ENCODE data around the gene CDKAL1.

The CDKAL1 gene

GRCh38 chr6:20905377-20905776 is 371.1 kb downstream of the CDKAL1 start:
- Histone ChIP-seq H3K9me3 (ENCODE audit: severe bottlenecking) (no peaks in the 10 kb centered on the region), H3K27me3 (ENCODE audit: insufficient read depth, poor library complexity, severe bottlenecking) (no peaks in the 10 kb centered on the region), H3K4me3 (ENCODE audit: severe bottlenecking) (no peak overlapping the region), H3K27ac (ENCODE audit: poor library complexity, severe bottlenecking) (no peak overlapping the region), H3K4me1 (ENCODE audit: insufficient read depth, poor library complexity, severe bottlenecking) (peaks cover 9% of the 10 kb centered on the region), H3K36me3 (ENCODE audit: low read depth) (no peaks in the 10 kb centered on the region; the same call in 1 of the 2 replicates)
- no peak for DNase-seq (ENCODE audit: low spot score)
- TF ChIP-seq, protein P1, sequence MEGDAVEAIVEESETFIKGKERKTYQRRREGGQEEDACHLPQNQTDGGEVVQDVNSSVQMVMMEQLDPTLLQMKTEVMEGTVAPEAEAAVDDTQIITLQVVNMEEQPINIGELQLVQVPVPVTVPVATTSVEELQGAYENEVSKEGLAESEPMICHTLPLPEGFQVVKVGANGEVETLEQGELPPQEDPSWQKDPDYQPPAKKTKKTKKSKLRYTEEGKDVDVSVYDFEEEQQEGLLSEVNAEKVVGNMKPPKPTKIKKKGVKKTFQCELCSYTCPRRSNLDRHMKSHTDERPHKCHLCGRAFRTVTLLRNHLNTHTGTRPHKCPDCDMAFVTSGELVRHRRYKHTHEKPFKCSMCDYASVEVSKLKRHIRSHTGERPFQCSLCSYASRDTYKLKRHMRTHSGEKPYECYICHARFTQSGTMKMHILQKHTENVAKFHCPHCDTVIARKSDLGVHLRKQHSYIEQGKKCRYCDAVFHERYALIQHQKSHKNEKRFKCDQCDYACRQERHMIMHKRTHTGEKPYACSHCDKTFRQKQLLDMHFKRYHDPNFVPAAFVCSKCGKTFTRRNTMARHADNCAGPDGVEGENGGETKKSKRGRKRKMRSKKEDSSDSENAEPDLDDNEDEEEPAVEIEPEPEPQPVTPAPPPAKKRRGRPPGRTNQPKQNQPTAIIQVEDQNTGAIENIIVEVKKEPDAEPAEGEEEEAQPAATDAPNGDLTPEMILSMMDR (IDR thresholded peaks at IDR 0.05; ENCODE audit: poor library complexity, severe bottlenecking): no peak
- no peak for ATAC-seq (ENCODE audit: low read depth)

DNA sequence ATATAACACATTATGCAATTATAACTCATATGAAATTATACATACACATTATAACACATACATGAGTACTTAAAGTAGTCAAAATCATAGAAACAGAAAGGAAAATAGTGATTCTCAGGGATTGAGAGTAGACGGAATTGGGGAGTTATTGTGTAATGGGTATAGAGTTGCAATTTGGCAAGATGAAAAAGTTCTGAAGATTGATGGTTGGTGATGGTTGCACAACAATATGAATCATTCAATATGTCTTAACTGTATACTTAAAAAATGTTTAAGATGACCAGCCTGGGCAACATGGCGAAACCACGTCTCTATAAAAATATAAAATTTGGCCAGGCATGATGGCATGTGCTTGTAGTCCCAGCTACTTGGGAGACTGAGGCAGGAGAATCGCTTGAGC is 372.7 kb downstream of the CDKAL1 start:
- TF ChIP-seq, protein P1 (IDR thresholded peaks at IDR 0.05; ENCODE audit: poor library complexity, severe bottlenecking): no peak
- Histone ChIP-seq H3K9me3 (ENCODE audit: severe bottlenecking) (no peaks in the 10 kb centered on the region), H3K4me3 (ENCODE audit: severe bottlenecking) (no peak overlapping the region), H3K36me3 (ENCODE audit: low read depth) (no peaks in the 10 kb centered on the region; the same call in 1 of the 2 replicates), H3K27me3 (ENCODE audit: insufficient read depth, poor library complexity, severe bottlenecking) (no peaks in the 10 kb centered on the region), H3K27ac (ENCODE audit: poor library complexity, severe bottlenecking) (peak overlapping the region; percentile 48), H3K4me1 (ENCODE audit: insufficient read depth, poor library complexity, severe bottlenecking) (peaks cover 9% of the 10 kb centered on the region)
- ATAC-seq (ENCODE audit: low read depth): peak; percentile 76
- no peak for DNase-seq (ENCODE audit: low spot score)

GRCh38 chr6:20907486-20908071 is 373.3 kb downstream of the CDKAL1 start:
- DNase-seq (ENCODE audit: low spot score): no peak
- H3K9me3 ChIP-seq (ENCODE audit: severe bottlenecking): no peaks in the 10 kb centered on the region
- H3K36me3 ChIP-seq (ENCODE audit: low read depth): no peaks in the 10 kb centered on the region; the same call in 1 of the 2 replicates
- H3K27me3 ChIP-seq (ENCODE audit: insufficient read depth, poor library complexity, severe bottlenecking): no peaks in the 10 kb centered on the region
- no peak for ATAC-seq (ENCODE audit: low read depth)
- no peak overlapping the region for H3K4me3 ChIP-seq (ENCODE audit: severe bottlenecking)
- peaks cover 9% of the 10 kb centered on the region for H3K4me1 ChIP-seq (ENCODE audit: insufficient read depth, poor library complexity, severe bottlenecking)
- H3K27ac ChIP-seq (ENCODE audit: poor library complexity, severe bottlenecking): peak overlapping the region; percentile 48
- TF ChIP-seq, protein P1 (IDR thresholded peaks at IDR 0.05; ENCODE audit: poor library complexity, severe bottlenecking): no peak

GRCh38 chr6:20909621-20910020 is 375.4 kb downstream of the CDKAL1 start:
- ATAC-seq (ENCODE audit: low read depth) (no peak), DNase-seq (ENCODE audit: low spot score) (no peak)
- Histone ChIP-seq H3K36me3 (ENCODE audit: low read depth) (no peaks in the 10 kb centered on the region; the same call in 1 of the 2 replicates), H3K27me3 (ENCODE audit: insufficient read depth, poor library complexity, severe bottlenecking) (no peaks in the 10 kb centered on the region), H3K4me1 (ENCODE audit: insufficient read depth, poor library complexity, severe bottlenecking) (peaks cover 9% of the 10 kb centered on the region), H3K4me3 (ENCODE audit: severe bottlenecking) (no peak overlapping the region), H3K9me3 (ENCODE audit: severe bottlenecking) (no peaks in the 10 kb centered on the region), H3K27ac (ENCODE audit: poor library complexity, severe bottlenecking) (no peak overlapping the region)
- TF ChIP-seq, protein P1 (IDR thresholded peaks at IDR 0.05; ENCODE audit: poor library complexity, severe bottlenecking): no peak

DNA sequence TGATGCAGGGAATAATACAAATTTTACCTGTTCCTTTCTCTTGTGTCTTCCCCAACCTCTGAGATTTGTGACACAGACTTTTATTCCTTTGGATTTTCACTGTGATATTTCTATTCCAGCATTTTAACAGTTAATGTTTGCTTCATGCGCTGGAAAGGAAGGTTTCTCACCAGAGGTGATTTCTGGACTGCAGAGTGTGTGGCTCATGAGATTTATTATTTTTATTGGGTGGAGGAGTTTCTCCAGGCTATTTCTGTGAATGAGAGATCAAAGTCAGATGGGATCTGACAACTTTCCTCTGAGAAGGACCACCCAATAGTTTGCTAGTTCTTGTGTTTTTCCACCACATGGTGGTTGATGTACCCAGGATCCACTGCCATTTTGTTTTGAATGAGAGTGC is 377.5 kb downstream of the CDKAL1 start:
- H3K4me3 ChIP-seq (ENCODE audit: severe bottlenecking): no peak overlapping the region
- TF ChIP-seq, protein P1 (IDR thresholded peaks at IDR 0.05; ENCODE audit: poor library complexity, severe bottlenecking): no peak
- no peak for DNase-seq (ENCODE audit: low spot score)
- H3K36me3 ChIP-seq (ENCODE audit: low read depth): 0 out of 2 replicates have a peak, but pooled peaks cover 3% of the 10 kb centered on the region
- H3K9me3 ChIP-seq (ENCODE audit: severe bottlenecking): no peaks in the 10 kb centered on the region
- H3K27ac ChIP-seq (ENCODE audit: poor library complexity, severe bottlenecking): no peak overlapping the region
- H3K4me1 ChIP-seq (ENCODE audit: insufficient read depth, poor library complexity, severe bottlenecking): peaks cover 5% of the 10 kb centered on the region
- no peak for ATAC-seq (ENCODE audit: low read depth)
- H3K27me3 ChIP-seq (ENCODE audit: insufficient read depth, poor library complexity, severe bottlenecking): no peaks in the 10 kb centered on the region
